ENCODE data around the gene TSBP1. TPM values are rescaled to one million over a fixed set of nuclear protein-coding genes. Genes with fewer than 3 reads are reported as not detected.

TSBP1 gene
- total and polyA plus RNA-seq, 2 of the 8 experiments (the other 6 are each of a cell fraction or from before 2014, with no cell fraction given): not detected

DNA sequence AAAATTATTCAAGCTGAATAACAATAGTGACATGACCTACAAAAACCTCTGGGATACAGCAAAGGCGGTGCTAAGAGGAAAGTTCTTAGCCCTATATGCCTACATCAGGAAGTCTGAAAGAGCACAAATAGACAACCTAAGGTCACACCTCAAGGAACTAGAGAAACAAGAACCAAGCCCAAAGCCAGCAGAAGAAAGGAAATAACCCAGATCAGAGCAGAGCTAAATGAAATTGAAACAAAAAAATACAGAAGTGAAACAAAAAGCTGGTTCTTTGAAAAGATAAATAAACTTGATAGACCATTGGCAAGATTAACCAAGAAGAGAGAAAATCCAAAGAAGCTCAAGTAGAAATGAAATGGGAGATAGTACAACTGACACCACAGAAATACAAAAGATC, 100.3 kb downstream of the TSBP1 start:
- FAIRE-seq (no peak), DNase-seq (ENCODE audit: low read depth in 1 of 2, low spot score in 2 of 2) (no peak)
- H2BK20ac ChIP-seq (ENCODE audit: low read length): no peak overlapping the region
- no peak overlapping the region for H3K4me2 ChIP-seq (ENCODE audit: insufficient read depth in 1 of 2, low read depth in 2 of 2, low read length in 2 of 2)
- H2BK15ac ChIP-seq (ENCODE audit: low read length): no peak overlapping the region
- H3K79me2 ChIP-seq (ENCODE audit: control insufficient read depth in 1 of 2, insufficient read depth in 2 of 2, low read length in 2 of 2): no peaks in the 10 kb centered on the region
- H2AFZ ChIP-seq (ENCODE audit: low read length): no peak overlapping the region
- H3K14ac ChIP-seq (ENCODE audit: insufficient read length): no peak overlapping the region
- H3K79me1 ChIP-seq (ENCODE audit: low read depth, low read length): no peaks in the 10 kb centered on the region
- no peaks in the 10 kb centered on the region for H3K27me3 ChIP-seq (replicated peaks in 1 of 4; ENCODE audit: control insufficient read depth in 3 of 4, extremely low read depth in 1 of 4, insufficient read depth in 3 of 4, low read length in 3 of 4)
- H3K4me1 ChIP-seq (replicated peaks in 1 of 4; ENCODE audit: control insufficient read depth in 3 of 4, insufficient read depth in 4 of 4, low read length in 3 of 4): no peaks in the 10 kb centered on the region
- no peak overlapping the region for H2BK12ac ChIP-seq (ENCODE audit: low read depth, low read length)
- H3K9ac ChIP-seq (replicated peaks in 1 of 4; ENCODE audit: extremely low read depth in 1 of 4, low read depth in 3 of 4, low read length in 3 of 4): no peak overlapping the region
- 0 out of 8 replicates have a peak, but pooled peaks cover 0 to 4% (median 0%) of the 10 kb centered on the region in 4 experiments for H3K36me3 ChIP-seq (ENCODE audit: control insufficient read depth in 2 of 4, insufficient read depth in 4 of 4, low read length in 3 of 4)
- no peak overlapping the region for H3K4ac ChIP-seq (replicated peaks; ENCODE audit: insufficient read length, low read depth, low read length)
- no peak overlapping the region for H3K23ac ChIP-seq (ENCODE audit: insufficient read length)
- H2BK120ac ChIP-seq (replicated peaks; ENCODE audit: low read depth, low read length): no peak overlapping the region
- no peak overlapping the region for H3K18ac ChIP-seq (ENCODE audit: extremely low read depth, low read length)
- ChIA-PET CTCF (ENCODE audit: partially characterized antibody) (no interaction called here), POLR2A (ENCODE audit: partially characterized antibody) (no interaction called here)
- no peak overlapping the region for H4K5ac ChIP-seq (ENCODE audit: insufficient read length, low read depth, low read length)
- 95% methylated on average over 1 of the region's 1 CpG; no CpG with 5 or more reads in 1 of the 2 experiments for WGBS, 2 experiments (ENCODE audit: extremely low coverage in 1 of 2, insufficient coverage in 1 of 2, insufficient read length in 1 of 2, insufficient replicate concordance in 2 of 2, low coverage in 1 of 2, low lambda C conversion rate in 2 of 2, missing lambda C conversion rate in 1 of 2)
- no peak overlapping the region for H4K8ac ChIP-seq (ENCODE audit: extremely low read depth, insufficient read depth, low read length)
- no peaks in the 10 kb centered on the region for H4K20me1 ChIP-seq (replicated peaks in 1 of 2; ENCODE audit: control insufficient read depth in 1 of 2, insufficient read depth in 2 of 2, low read length in 2 of 2)
- 0 out of 4 replicates have a peak, but pooled peaks cover 0 to 4% of the 10 kb centered on the region in 2 experiments for H3K9me3 ChIP-seq (ENCODE audit: insufficient read depth in 2 of 2, low read depth in 1 of 2, low read length in 1 of 2)
- H3K23me2 ChIP-seq (ENCODE audit: low read depth, low read length): no peaks in the 10 kb centered on the region
- TF ChIP-seq RNF2 (IDR thresholded peaks at IDR 0.05; ENCODE audit: borderline replicate concordance, low read depth, low read length, missing control alignments, poor library complexity, severe bottlenecking) (no peak), KDM4A (IDR thresholded peaks at IDR 0.05; ENCODE audit: low read depth, low read length, severe bottlenecking) (no peak), TCF12 (IDR thresholded peaks at IDR 0.05; ENCODE audit: low read depth, low read length) (no peak), JUND (IDR thresholded peaks at IDR 0.05; ENCODE audit: low read length) (no peak), BCL11A (IDR thresholded peaks at IDR 0.05; ENCODE audit: low read depth in 2 of 2, low read length in 2 of 2) (no peak), RFX5 (IDR thresholded peaks at IDR 0.05; ENCODE audit: borderline replicate concordance, low read depth, low read length) (no peak), USF2 (IDR thresholded peaks at IDR 0.05; ENCODE audit: low read length) (no peak), JUN (IDR thresholded peaks at IDR 0.05; ENCODE audit: low read depth, low read length) (no peak), SIX5 (IDR thresholded peaks at IDR 0.05; ENCODE audit: low read depth, low read length) (no peak)
- no peak overlapping the region for H2BK5ac ChIP-seq (ENCODE audit: low read depth, low read length)
- no peak overlapping the region for H3K56ac ChIP-seq (replicated peaks; ENCODE audit: insufficient read length, low read depth, low read length)
- no peak overlapping the region for H4K91ac ChIP-seq (replicated peaks; ENCODE audit: insufficient read length, low read length)
- no peak overlapping the region for H3K4me3 ChIP-seq (ENCODE audit: extremely low read depth in 1 of 4, insufficient read depth in 2 of 4, low read depth in 3 of 4, low read length in 4 of 4)
- H2AK5ac ChIP-seq (ENCODE audit: low read depth, low read length): no peak overlapping the region
- no peak overlapping the region for H3K27ac ChIP-seq (ENCODE audit: low read depth, low read length)
